ENCODE measurements around the gene MIS18BP1.
"Not testable (repeated sequence)": the region's sequence is repeated elsewhere in the genome, so short reads cannot be mapped to it uniquely, and the experiment has no call there.

- not testable (repeated sequence) for TF ChIP-seq CTCF (IDR thresholded peaks at IDR 0.05); POLR2A (IDR thresholded peaks at IDR 0.05; ENCODE audit: low read depth)
Observed at GRCh38 chr14:45294796-45295195, 41.8 kb upstream of the MIS18BP1 start.
